Spleen (tissue), 11 donors: ENCODE data around the gene METTL1. TPM values are rescaled to one million over a fixed set of nuclear protein-coding genes. Genes with fewer than 3 reads are reported as not detected.

Experiments
- DNase-seq: peaks from one replicate; pipeline ENCODE4 v3.0.0-alpha.2; 2020
- H3K27ac ChIP-seq, 8 donors: fragments of 200-600 bp; sonication (generic) in 7 of 8; 1 replicate in 4 of 8; 2 replicates in 4 of 8; pipeline versions ENCODE4 v1.5.0 to v1.8.0; 2016 to 2021; ENCODE audit warnings: inconsistent platforms in 4 of 8, mild to moderate bottlenecking in 4 of 8, moderate library complexity in 1 of 8
- H3K27me3 ChIP-seq, 7 donors: fragments of 200-600 bp; sonication (generic) in 6 of 7; replicated peaks in 1 of 7; 1 replicate in 4 of 7; 2 replicates in 3 of 7; pipeline versions ENCODE4 v1.5.0 to v1.8.0; 2016 to 2021; ENCODE audit warnings: inconsistent platforms in 3 of 7, mild to moderate bottlenecking in 1 of 7
- H3K36me3 ChIP-seq, 6 donors: fragments of 200-600 bp; sonication (generic) in 5 of 6; 1 replicate in 4 of 6; 2 replicates in 2 of 6; pipeline versions ENCODE4 v1.5.0 to v1.8.0; 2016 to 2021; ENCODE audit warnings: inconsistent platforms in 2 of 6
- H3K4me1 ChIP-seq, 6 donors: fragments of 200-600 bp; sonication (generic) in 5 of 6; 1 replicate in 3 of 6; 2 replicates in 3 of 6; pipeline versions ENCODE4 v1.5.0 to v1.8.0; 2016 to 2021; ENCODE audit warnings: inconsistent platforms in 3 of 6
- H3K4me3 ChIP-seq, 8 donors: fragments of 200-600 bp; sonication (generic) in 7 of 8; 1 replicate in 4 of 8; 2 replicates in 4 of 8; pipeline versions ENCODE4 v1.5.0 to v1.8.0; 2016 to 2021; ENCODE audit warnings: inconsistent platforms in 4 of 8, mild to moderate bottlenecking in 4 of 8, moderate library complexity in 2 of 8
- H3K9me3 ChIP-seq, 8 donors: fragments of 200-600 bp; sonication (generic) in 7 of 8; 1 replicate in 4 of 8; 2 replicates in 4 of 8; pipeline versions ENCODE4 v1.5.0 to v1.8.0; 2016 to 2021; ENCODE audit warnings: inconsistent platforms in 4 of 8
- POLR2A ChIP-seq, 3 donors: fragments of 450-650 bp; IDR thresholded peaks; one replicate each; pipeline ENCODE4 v1.5.1; 2017; ENCODE audit warnings: antibody characterized with exemption in 3 of 3, mild to moderate bottlenecking in 1 of 3
- POLR2AphosphoS5 ChIP-seq, 3 donors: sonication (generic); formaldehyde crosslinking; IDR thresholded peaks; one replicate each; pipeline ENCODE4 v1.5.1; 2017; ENCODE audit warnings: antibody characterized with exemption in 3 of 3
- WGBS, 5 donors: extraction: QIAGEN DNeasy Blood & Tissue Kit in 3 of 5; methylation state at CpG; one replicate each; pipeline versions ENCODE4 v1.1.5 to v1.1.7; 2013 to 2018; 5-methylcytosine and 5-hydroxymethylcytosine counted together
- intact Hi-C: fragments of 100-400 bp; cut with DNase I; formaldehyde crosslinking; loops from one replicate; pipeline ENCODE4 v1.15.0; 2023; ENCODE audit warnings: low total_unique reads
- polyA plus RNA-seq, 3 donors: library from polyadenylated mRNA; stranded (reverse); fragments of 200-250 nt; gene quantifications; one replicate each; pipeline ENCODE4 v1.2.1, GENCODE V29; 2013
- total RNA-seq, 7 donors: library from RNA; depleted of rRNA in 3 of 7; stranded (reverse); fragments of >200 nt in 3 of 7; fragmentation: NEBNext Ultra II Directional in 4 of 7; extraction: Animal tissue kit (Norgen Biotek cat#: 25700) in 4 of 7; gene quantifications; one replicate each; pipeline versions ENCODE4 v1.1.0 to v1.2.1, GENCODE V29; 2016 to 2021
- TF ChIP-seq, protein P1 (sequence below), 11 experiments: fragments of 200-600 bp in 7 of 11; fragments of 450-650 bp in 4 of 11; sonication (generic) in 4 of 11; IDR thresholded peaks in 8 of 11; conservative IDR thresholded peaks in 3 of 11; 1 replicate in 7 of 11; 2 replicates in 4 of 11; pipeline versions ENCODE4 v1.4.0 to v1.8.0; 2016 to 2021; ENCODE audit warnings: antibody characterized with exemption in 11 of 11, inconsistent platforms in 4 of 11, mild to moderate bottlenecking in 1 of 11
- donor health status: healthy with polysubstance abuse.
- donor health status: DM: no; HTN: no; CAD: no; lungs with moderate emphysema.
- donor health status: DM: no; HTN: no; CAD: no.
- donor health status: Bipolar disorder and iron deficiency.
- donor health status: healthy.
- donor health status: DM: no; HTN: no; CAD: no.
- donor health status: DM: yes; HTN: yes; CAD: no.

Gene METTL1
- total and polyA plus RNA-seq, 10 donors: 4.9 to 22.0 (median 14.5) TPM

DNA sequence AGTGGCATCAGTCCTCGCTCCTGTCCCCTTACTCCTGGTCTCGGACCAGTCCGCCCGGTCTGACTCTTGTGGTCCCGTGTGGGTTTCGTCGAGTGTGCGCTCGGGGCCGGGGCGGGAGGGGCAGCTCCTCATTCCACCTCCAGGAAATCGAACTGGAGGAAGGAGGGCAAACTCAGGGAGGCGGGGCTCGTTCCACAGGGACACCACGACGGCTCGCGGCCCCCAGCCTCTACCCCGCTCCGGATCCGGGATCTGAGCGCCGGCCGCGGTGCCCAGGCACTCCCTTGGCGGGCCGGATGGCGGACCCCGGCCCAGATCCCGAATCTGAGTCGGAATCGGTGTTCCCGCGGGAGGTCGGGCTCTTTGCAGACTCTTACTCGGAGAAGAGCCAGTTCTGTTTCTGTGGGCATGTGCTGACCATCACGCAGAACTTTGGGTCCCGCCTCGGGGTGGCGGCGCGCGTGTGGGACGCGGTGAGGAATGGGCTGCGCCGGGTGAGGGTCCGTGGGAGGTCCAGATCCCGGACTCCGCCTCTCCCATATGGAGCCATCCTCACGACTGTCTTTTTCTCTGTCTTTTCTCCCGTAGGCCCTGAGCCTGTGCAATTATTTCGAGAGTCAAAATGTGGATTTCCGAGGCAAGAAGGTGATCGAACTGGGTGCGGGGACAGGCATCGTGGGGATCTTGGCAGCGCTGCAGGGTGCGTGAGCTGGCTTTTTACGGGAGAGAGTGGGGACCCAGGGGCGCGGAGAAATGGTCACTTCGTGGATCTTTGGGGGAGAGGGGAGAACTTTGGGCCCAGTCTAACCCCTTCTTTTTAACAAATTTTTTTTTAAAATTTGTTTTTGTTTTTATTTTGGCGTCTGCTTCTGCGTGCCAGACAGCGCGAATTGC, 771 bp upstream of the METTL1 start, which contains the start of gene EEF1AKMT3:
EEF1AKMT3 (plus strand) TSS at position 186 of the 894 bp plus-strand sequence; CDS start at position 297, 111 bp downstream.
- 2 to 6% (median 3%) methylated on average over 32 to 67 of the region's 67 CpGs for WGBS, 5 donors
- DNase-seq: peak; percentile 90
- intact Hi-C loops: no loop called here
- peak within 1 kb of the TSS; percentile 70 to 93 (median 90) for H3K27ac ChIP-seq
- H3K4me3 ChIP-seq: peak within 1 kb of the TSS; percentile 66 to 94 (median 82)
- peaks cover 6 to 35% (median 23%) of the 10 kb centered on the region in 6 donors for H3K4me1 ChIP-seq
- no peak for TF ChIP-seq POLR2AphosphoS5 (IDR thresholded peaks at IDR 0.05)
- TF ChIP-seq, protein P1, sequence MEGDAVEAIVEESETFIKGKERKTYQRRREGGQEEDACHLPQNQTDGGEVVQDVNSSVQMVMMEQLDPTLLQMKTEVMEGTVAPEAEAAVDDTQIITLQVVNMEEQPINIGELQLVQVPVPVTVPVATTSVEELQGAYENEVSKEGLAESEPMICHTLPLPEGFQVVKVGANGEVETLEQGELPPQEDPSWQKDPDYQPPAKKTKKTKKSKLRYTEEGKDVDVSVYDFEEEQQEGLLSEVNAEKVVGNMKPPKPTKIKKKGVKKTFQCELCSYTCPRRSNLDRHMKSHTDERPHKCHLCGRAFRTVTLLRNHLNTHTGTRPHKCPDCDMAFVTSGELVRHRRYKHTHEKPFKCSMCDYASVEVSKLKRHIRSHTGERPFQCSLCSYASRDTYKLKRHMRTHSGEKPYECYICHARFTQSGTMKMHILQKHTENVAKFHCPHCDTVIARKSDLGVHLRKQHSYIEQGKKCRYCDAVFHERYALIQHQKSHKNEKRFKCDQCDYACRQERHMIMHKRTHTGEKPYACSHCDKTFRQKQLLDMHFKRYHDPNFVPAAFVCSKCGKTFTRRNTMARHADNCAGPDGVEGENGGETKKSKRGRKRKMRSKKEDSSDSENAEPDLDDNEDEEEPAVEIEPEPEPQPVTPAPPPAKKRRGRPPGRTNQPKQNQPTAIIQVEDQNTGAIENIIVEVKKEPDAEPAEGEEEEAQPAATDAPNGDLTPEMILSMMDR (IDR thresholded peaks at IDR 0.05 in 8 of 11, conservative IDR thresholded peaks at IDR 0.05 in 3 of 11): peak in 1 of 11 experiments; percentile 10
- H3K36me3 ChIP-seq: peaks cover 0 to 28% (median 1%) of the 10 kb centered on the region in 6 donors
- no peaks in the 10 kb centered on the region for H3K9me3 ChIP-seq
- no peaks in the 10 kb centered on the region for H3K27me3 ChIP-seq

DNA sequence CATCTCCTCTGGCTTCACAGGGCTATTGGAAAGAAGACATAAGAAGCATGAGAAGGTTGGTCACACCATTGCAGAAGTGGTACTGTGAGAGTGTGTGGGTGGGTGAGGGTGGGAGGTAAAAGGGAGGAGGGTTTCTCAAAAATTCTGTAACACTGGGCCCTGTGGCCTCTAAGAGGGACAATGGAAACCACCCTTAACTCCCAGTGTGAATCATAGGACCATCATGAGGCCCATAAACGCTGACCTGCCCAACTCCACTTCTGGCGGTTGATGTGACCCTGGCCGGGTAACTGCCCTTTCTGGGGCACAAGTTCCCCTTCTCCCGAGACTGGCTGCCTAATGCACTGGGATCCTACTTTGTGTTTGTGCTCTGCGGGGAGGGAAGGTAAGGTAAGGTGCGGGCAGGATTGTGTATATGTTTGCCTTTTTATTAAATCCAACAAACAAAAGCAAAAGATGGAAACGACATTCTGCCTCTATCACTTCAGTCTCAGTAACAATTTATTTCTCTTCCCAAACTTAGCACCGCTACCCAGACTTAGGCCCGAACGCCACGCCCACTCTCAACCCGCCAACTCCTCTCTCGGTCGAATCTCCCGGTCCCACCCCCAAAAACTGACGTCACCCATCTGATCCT, 551 bp downstream of the METTL1 start:
- WGBS, 5 donors: 2 to 4% (median 3%) methylated on average over 16 of the region's 16 CpGs
- Histone ChIP-seq H3K27ac (peak overlapping the region; percentile 70 to 93 (median 90)), H3K9me3 (no peaks in the 10 kb centered on the region), H3K27me3 (peaks cover 0 to 12% (median 10%) of the 10 kb centered on the region in 7 donors), H3K36me3 (peaks cover 0 to 28% (median 1%) of the 10 kb centered on the region in 6 donors), H3K4me3 (peak overlapping the region; percentile 66 to 94 (median 82)), H3K4me1 (peaks cover 10 to 47% (median 30%) of the 10 kb centered on the region in 6 donors)
- no peak for TF ChIP-seq POLR2A (IDR thresholded peaks at IDR 0.05)
- TF ChIP-seq, protein P1 (IDR thresholded peaks at IDR 0.05 in 8 of 11, conservative IDR thresholded peaks at IDR 0.05 in 3 of 11): no peak
- no peak for TF ChIP-seq POLR2AphosphoS5 (IDR thresholded peaks at IDR 0.05)
- DNase-seq: peak; percentile 92
- intact Hi-C loops: no loop called here

DNA sequence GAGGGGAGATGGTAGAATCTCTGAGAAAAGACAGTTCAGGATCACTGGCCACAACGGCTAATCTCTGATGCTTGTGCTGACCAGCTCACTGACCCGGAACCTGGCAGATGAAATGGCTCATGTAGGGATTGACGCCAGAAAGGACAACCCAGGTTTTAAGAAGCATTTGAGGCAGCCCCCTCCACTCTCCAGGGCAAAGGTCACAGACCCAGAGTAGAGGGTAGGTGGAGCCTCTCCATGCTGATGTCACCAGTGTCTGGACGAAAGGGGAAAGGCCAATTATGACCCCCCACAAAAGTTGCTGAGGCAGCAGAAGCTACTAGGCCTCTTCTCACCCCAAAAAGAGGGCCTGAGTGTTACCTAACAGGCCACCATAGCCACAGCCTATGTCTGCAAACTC, 1.2 kb downstream of the METTL1 start:
- DNase-seq: no peak
- Histone ChIP-seq H3K27ac (peak overlapping the region in 1 of 8 donors; percentile 91), H3K36me3 (peaks cover 0 to 28% (median 1%) of the 10 kb centered on the region in 6 donors), H3K9me3 (no peaks in the 10 kb centered on the region), H3K4me1 (peaks cover 16 to 54% (median 37%) of the 10 kb centered on the region in 6 donors), H3K4me3 (no peak overlapping the region), H3K27me3 (peaks cover 2 to 19% (median 16%) of the 10 kb centered on the region in 7 donors)
- WGBS, 5 donors: 81 to 95% (median 93%) methylated on average over 4 of the region's 4 CpGs
- intact Hi-C loops: no loop called here
- TF ChIP-seq POLR2A (IDR thresholded peaks at IDR 0.05) (no peak), POLR2AphosphoS5 (IDR thresholded peaks at IDR 0.05) (no peak)
- TF ChIP-seq, protein P1 (IDR thresholded peaks at IDR 0.05 in 8 of 11, conservative IDR thresholded peaks at IDR 0.05 in 3 of 11): no peak
